ENCODE measurements around the gene RRP8. TPM values are rescaled to one million over a fixed set of nuclear protein-coding genes. Genes with fewer than 3 reads are reported as not detected.

The RRP8 gene
- total and polyA plus RNA-seq, 2 donors (not counting 1 experiment from before 2014, with no cell fraction given): 8.6 to 29.4 TPM

GRCh38 chr11:6545917-6546605, 57.4 kb downstream of the RRP8 start:
- 98% methylated on average over 14 of the region's 14 CpGs for WGBS (ENCODE audit: insufficient coverage)
- H3K27ac Mint-ChIP-seq: no peak overlapping the region
- no peak overlapping the region for H2AFZ ChIP-seq (ENCODE audit: insufficient read depth, low read depth, low read length, poor library complexity, severe bottlenecking)
- no peaks in the 10 kb centered on the region for H3K4me1 Mint-ChIP-seq
- H4K20me1 ChIP-seq (ENCODE audit: control insufficient read depth, insufficient read depth, low read length, poor library complexity, severe bottlenecking): no peaks in the 10 kb centered on the region
- no peak for TF ChIP-seq EZH2 (IDR thresholded peaks at IDR 0.05; ENCODE audit: borderline replicate concordance, insufficient read depth, low read depth, low read length, poor library complexity, severe bottlenecking)
- no peaks in the 10 kb centered on the region for H3K27me3 ChIP-seq (replicated peaks in 1 of 4; ENCODE audit: control extremely low read depth in 1 of 4, control insufficient read depth in 3 of 4, insufficient read depth in 4 of 4, low read length in 3 of 4)
- DNase-seq (no peak), ATAC-seq (ENCODE audit: low read depth) (no peak)
- no peak overlapping the region for H3K4me3 ChIP-seq (ENCODE audit: control extremely low read depth in 1 of 5, extremely low read depth in 1 of 5, insufficient read depth in 1 of 5, low read depth in 2 of 5, low read length in 4 of 5)
- H3K9me3 ChIP-seq (ENCODE audit: control extremely low read depth in 1 of 3, control insufficient read depth in 2 of 3, insufficient read depth in 1 of 3, low read length in 2 of 3): no peaks in the 10 kb centered on the region
- H3K27ac ChIP-seq (ENCODE audit: low read length in 2 of 2): no peak overlapping the region
- H3K4me1 ChIP-seq (ENCODE audit: control insufficient read depth in 2 of 2, insufficient read depth in 2 of 2, low read length in 2 of 2): no peaks in the 10 kb centered on the region
- no peaks in the 10 kb centered on the region for H3K79me2 ChIP-seq (ENCODE audit: control insufficient read depth, insufficient read depth, low read length)
- H3K4me2 ChIP-seq (replicated peaks; ENCODE audit: low read depth, low read length, poor library complexity, severe bottlenecking): no peak overlapping the region
- H3K27me3 Mint-ChIP-seq: no peaks in the 10 kb centered on the region
- no peak overlapping the region for H3K4me3 Mint-ChIP-seq
- H3K36me3 ChIP-seq (replicated peaks in 1 of 2; ENCODE audit: control extremely low read depth in 1 of 2, control insufficient read depth in 1 of 2, extremely low read depth in 1 of 2, insufficient read depth in 2 of 2, low read length in 1 of 2): no peaks in the 10 kb centered on the region
- no peak overlapping the region for H3K9ac ChIP-seq (ENCODE audit: low read length)
- H3K9me3 Mint-ChIP-seq (ENCODE audit: insufficient read depth): no peaks in the 10 kb centered on the region
- ChIA-PET POLR2A (interaction anchor here (0.6 kb wide), 1 partner anchor 101 kb away, joined by 3 read pairs; no protein-coding TSS in a partner anchor), CTCF (no interaction called here)
- intact Hi-C loops (cut with micrococcal nuclease): no loop called here

Other genes starting within 250 kb of the RRP8 start
- 18.3 TPM in 2 replicates for gene SMPD1, start 213.1 kb downstream of the RRP8 start, total RNA-seq
- 30.7 and 32.0 TPM in 2 replicates for gene SMPD1, start 213.1 kb downstream of the RRP8 start, polyA plus RNA-seq
- gene APBB1, start 184.5 kb downstream of the RRP8 start, total RNA-seq: 31.4 and 32.5 TPM in 2 replicates
- gene APBB1, start 184.5 kb downstream of the RRP8 start, polyA plus RNA-seq: 23.4 and 23.8 TPM in 2 replicates
- gene HPX, start 162.6 kb downstream of the RRP8 start, total RNA-seq: 1.1 and 2.4 TPM in 2 replicates
- gene HPX, start 162.6 kb downstream of the RRP8 start, polyA plus RNA-seq: 0.64 and 1.2 TPM in 2 replicates
- gene TRIM3, start 129.7 kb downstream of the RRP8 start, total RNA-seq: 16.0 and 20.1 TPM in 2 replicates
- gene TRIM3, start 129.7 kb downstream of the RRP8 start, polyA plus RNA-seq: 11.4 and 17.8 TPM in 2 replicates
- gene ARFIP2, start 122.3 kb downstream of the RRP8 start, total RNA-seq: 46.8 and 47.5 TPM in 2 replicates
- 54.5 and 88.1 TPM in 2 replicates for gene ARFIP2, start 122.3 kb downstream of the RRP8 start, polyA plus RNA-seq
- 62.1 and 63.7 TPM in 2 replicates for gene TIMM10B, start 122.1 kb downstream of the RRP8 start, total RNA-seq
- 42.9 and 48.5 TPM in 2 replicates for gene TIMM10B, start 122.1 kb downstream of the RRP8 start, polyA plus RNA-seq
- 58.2 and 59.6 TPM in 2 replicates for gene DNHD1, start 106.3 kb downstream of the RRP8 start, total RNA-seq
- 53.9 and 58.0 TPM in 2 replicates for gene DNHD1, start 106.3 kb downstream of the RRP8 start, polyA plus RNA-seq
- 119 and 131 TPM in 2 replicates for gene ILK, start 158 bp upstream of the RRP8 start, total RNA-seq
- 85.9 and 88.5 TPM in 2 replicates for gene ILK, start 158 bp upstream of the RRP8 start, polyA plus RNA-seq
- 92.2 and 114 TPM in 2 replicates for gene TAF10, start 8.6 kb upstream of the RRP8 start, total RNA-seq
- 107 and 156 TPM in 2 replicates for gene TAF10, start 8.6 kb upstream of the RRP8 start, polyA plus RNA-seq
- 191 and 200 TPM in 2 replicates for gene TPP1, start 15.8 kb upstream of the RRP8 start, total RNA-seq
- 118 and 133 TPM in 2 replicates for gene TPP1, start 15.8 kb upstream of the RRP8 start, polyA plus RNA-seq
- 0.78 and 0.84 TPM in 2 replicates for gene DCHS1, start 52.2 kb upstream of the RRP8 start, total RNA-seq
- 0.31 and 0.79 TPM in 2 replicates for gene DCHS1, start 52.2 kb upstream of the RRP8 start, polyA plus RNA-seq
- gene MRPL17, start 79.7 kb upstream of the RRP8 start, total RNA-seq: 18.2 and 23.1 TPM in 2 replicates
- 4.8 and 9.9 TPM in 2 replicates for gene MRPL17, start 79.7 kb upstream of the RRP8 start, polyA plus RNA-seq
- gene OR2AG2, start 168.4 kb upstream of the RRP8 start, total RNA-seq: 0.27 TPM in 1 of 2 replicates, not detected in the other
- not detected in 2 replicates for gene OR2AG2, start 168.4 kb upstream of the RRP8 start, polyA plus RNA-seq
- gene OR2AG1, start 179.4 kb upstream of the RRP8 start, total RNA-seq: not detected in 2 replicates
- not detected in 2 replicates for gene OR2AG1, start 179.4 kb upstream of the RRP8 start, polyA plus RNA-seq
- gene OR6A2, start 196.1 kb upstream of the RRP8 start, total RNA-seq: 0.10 and 0.12 TPM in 2 replicates
- gene OR6A2, start 196.1 kb upstream of the RRP8 start, polyA plus RNA-seq: not detected in 2 replicates
- gene OR10A5, start 242.1 kb upstream of the RRP8 start, total RNA-seq: not detected in 2 replicates
- gene OR10A5, start 242.1 kb upstream of the RRP8 start, polyA plus RNA-seq: not detected in 2 replicates

Data from B cell (primary cell).